ENCODE data around the gene PRSS35.
"Not testable (repeated sequence)": the region's sequence is repeated elsewhere in the genome, so short reads cannot be mapped to it uniquely, and the experiment has no call there.

Gene PRSS35

GRCh38 chr6:83518816-83519480 lies 6.6 kb downstream of the PRSS35 start:
- DNase-seq = no peak

GRCh38 chr6:83536034-83536646 lies 23.8 kb downstream of the PRSS35 start:
- no peak for DNase-seq

DNA sequence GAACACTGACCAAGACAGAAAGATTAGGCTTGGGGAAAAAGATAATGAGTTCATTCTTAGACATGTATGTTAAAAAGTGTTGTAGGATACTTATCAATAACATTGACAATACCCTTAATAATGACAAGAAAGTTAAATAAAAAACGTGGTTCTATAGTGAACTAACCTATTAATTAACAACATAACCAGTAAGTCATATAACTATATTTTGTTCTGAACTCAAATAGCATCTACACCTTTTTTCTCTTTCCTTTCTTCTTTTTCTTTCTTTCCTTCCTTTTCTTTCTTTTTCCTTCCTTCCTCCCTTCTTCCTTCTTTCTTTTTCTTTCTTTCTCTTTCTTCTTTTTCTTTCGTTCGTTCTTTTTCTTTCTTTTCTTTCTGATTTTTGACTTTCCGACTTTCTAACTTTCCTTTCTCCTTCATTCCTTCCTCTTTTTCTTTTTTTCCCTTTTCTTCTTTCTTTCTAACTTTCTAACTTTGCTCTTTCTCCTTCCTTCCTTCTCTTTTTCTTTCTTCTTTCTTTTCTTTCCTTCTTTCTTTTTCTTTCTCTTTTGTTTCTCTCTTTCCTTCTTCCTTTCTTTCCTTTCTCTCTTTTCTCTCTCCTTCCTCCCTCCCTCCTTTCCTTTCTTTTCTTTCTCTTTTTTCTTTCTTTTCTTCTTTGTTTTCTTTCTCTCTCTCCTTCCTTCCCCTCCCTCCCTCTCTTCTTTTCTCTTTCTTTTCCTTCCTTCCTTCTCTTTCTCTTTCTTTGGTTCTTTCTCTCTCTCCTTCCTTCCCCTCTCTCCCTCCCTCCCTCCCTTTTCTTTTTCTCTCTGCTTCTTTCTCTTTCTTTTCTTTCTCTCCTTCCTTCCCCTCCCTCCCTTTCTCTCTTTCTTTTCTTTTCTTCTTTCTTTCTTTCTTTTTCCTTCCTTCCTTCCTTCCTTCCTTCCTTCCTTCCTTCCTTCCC lies 24.6 kb downstream of the PRSS35 start:
- no peak for DNase-seq

GRCh38 chr6:83539678-83540077 lies 27.3 kb downstream of the PRSS35 start:
- DNase-seq = no peak

DNA sequence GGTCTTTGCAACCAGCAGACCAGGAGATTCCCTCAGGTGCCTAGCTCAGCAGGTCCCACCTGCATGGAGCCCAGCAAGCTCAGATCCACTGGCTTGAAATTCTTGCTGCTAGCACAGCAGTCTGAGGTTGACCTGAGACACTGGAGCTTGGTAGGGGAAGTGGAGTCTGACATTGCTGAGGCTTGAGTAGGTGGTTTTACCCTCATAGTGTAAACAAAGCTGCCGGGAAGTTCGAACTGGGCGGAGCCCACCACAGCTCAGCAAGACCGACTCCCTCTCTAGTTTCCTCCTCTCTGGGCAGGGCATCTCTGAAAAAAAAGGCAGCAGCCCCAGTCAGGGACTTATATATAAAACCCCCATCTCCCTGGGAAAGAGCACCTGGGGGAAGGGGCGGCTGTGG lies 34.3 kb downstream of the PRSS35 start:
- DNase-seq = no peak

DNA sequence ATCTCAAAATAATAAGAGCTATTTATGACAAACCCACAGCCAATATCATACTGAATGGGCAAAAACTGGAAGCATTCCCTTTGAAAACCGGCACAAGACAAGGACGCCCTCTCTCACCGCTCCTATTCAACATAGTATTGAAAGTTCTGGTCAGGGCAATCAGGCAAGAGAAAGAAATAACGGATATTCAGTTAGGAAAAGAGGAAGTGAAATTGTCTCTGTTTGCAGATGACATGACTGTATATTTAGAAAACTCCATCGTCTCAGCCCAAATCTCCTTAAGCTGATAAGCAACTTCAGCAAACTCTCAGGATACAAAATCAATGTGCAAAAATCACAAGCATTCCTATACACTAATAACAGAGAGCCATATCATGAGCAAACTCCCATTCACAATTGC lies 38.1 kb downstream of the PRSS35 start:
- not testable (repeated sequence) for DNase-seq

DNA sequence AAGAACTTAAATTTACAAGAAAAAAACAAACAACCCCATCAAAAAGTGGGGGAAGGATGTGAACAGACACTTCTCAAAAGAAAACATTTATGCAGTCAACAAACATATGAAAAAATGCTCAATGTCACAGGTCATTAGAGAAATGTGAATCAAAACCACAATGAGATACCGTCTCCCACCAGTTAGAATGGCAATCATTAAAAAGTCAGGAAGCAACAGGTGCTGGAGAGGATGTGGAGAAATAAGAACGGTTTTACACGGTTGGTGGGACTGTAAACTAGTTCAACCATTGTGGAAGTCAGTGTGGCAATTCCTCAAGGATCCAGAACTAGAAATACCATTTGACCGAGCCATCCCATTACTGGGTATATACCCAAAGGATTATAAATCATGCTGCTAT lies 39.4 kb downstream of the PRSS35 start:
- DNase-seq = not testable (repeated sequence)

GRCh38 chr6:83556871-83557270 lies 44.5 kb downstream of the PRSS35 start:
- no peak for DNase-seq

GRCh38 chr6:83558975-83559374 lies 46.6 kb downstream of the PRSS35 start:
- no peak for DNase-seq

DNA sequence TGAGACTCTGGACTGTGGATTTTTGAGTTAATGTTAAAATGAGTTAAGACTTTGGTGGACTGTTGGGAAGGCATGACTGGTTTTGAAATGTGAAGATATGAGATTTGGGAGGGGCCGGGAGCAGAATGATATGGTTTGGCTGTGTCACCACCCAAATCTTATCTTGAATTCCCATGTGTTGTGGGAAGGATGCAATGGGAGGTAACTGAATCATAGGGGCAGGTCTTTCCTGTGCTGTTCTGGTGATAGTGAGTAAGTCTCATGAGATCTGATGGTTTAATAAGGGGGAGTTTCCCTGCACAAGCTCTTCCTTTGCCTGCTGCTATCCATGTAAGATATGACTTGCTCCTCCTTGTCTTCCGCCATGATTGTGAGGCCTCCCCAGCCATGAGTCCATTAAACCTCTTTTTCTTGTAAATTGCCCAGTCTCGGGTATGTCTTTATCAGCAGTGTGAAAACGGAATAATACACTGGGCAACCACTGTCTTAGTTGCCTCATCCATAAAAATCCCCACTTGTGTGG lies 59.4 kb downstream of the PRSS35 start:
- DNase-seq = not testable (repeated sequence)

GRCh38 chr6:83574783-83575182 lies 62.4 kb downstream of the PRSS35 start:
- no peak for DNase-seq
